AG04450 (cell line): ENCODE measurements around the gene GPATCH1. TPM values are rescaled to one million over a fixed set of nuclear protein-coding genes. Genes with fewer than 3 reads are reported as not detected.

ENCODE experiments used
- CTCF ChIA-PET: fragments of 300-600, 350-600 bp; formaldehyde crosslinking; extraction: SDS; loops from one replicate; lab custom pipeline; 2022; ENCODE audit warnings: antibody characterized with exemption, inconsistent platforms; lab: Charles Lee
- POLR2A ChIA-PET: fragments of 350-600 bp; formaldehyde crosslinking; extraction: SDS; loops from one replicate; lab custom pipeline; 2021; ENCODE audit warnings: antibody characterized with exemption, inconsistent platforms; lab: Yijun Ruan, JAX
- DNase-seq: peaks from one replicate; pipeline ENCODE4 v3.0.0-alpha.2; 2011; ENCODE audit warnings: low read depth, low spot score
- H3K27ac ChIP-seq: one replicate; pipeline ENCODE4 v1.5.1; 2012; ENCODE audit warnings: low read depth, low read length, control low read depth
- H3K27me3 ChIP-seq: one replicate; pipeline ENCODE4 v1.6.0; 2012; ENCODE audit warnings: low read length; ENCODE audit not compliant: control insufficient read depth, insufficient read depth
- H3K4me3 ChIP-seq: 2 replicates; pipeline ENCODE4 v1.5.1; 2011; ENCODE audit warnings: mild to moderate bottlenecking, low read depth, low read length, control low read depth
- H3K9me3 ChIP-seq: 2 replicates; pipeline ENCODE4 v1.5.1; 2012; ENCODE audit warnings: low read length; ENCODE audit not compliant: control insufficient read depth, insufficient read depth
- polyA plus RNA-seq: library from polyadenylated mRNA; depleted of rRNA; stranded (reverse); fragments of >200 nt; gene quantifications from 2 replicates; pipeline ENCODE4 v1.2.3, GENCODE V29; 2011
- TF ChIP-seq, protein P1 (sequence below): IDR thresholded peaks from 2 replicates; pipeline ENCODE4 v1.5.1; 2011; ENCODE audit warnings: low read depth, low read length, control low read depth, inconsistent platforms

GPATCH1 gene
- polyA plus RNA-seq, 1 experiment = 7.9 TPM

DNA sequence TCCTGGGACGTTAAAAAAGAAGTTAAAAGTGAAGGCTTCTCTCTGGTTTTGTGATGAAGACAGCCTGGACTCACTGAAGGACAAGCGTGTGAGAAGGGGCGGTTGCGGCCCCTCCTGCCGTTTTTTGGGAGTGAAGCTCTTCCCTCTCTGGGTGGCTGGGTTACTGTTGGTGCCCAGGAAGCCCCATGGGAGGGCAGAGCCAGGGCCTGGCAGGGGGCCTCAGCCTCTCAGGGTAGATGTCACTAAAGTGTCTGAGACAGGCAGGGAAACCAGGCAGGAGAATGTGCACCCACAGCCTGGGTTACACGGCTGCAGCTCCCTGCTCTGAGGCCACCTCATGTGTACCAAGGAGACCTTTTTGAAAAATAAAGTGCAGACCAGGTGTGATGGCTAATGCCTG lies 49.5 kb downstream of the GPATCH1 start:
- Histone ChIP-seq H3K27ac (no peak overlapping the region), H3K27me3 (no peaks in the 10 kb centered on the region), H3K9me3 (no peaks in the 10 kb centered on the region; the same call in 1 of the 2 replicates), H3K4me3 (no peak overlapping the region)
- POLR2A ChIA-PET = no interaction called here
- CTCF ChIA-PET = interaction anchor here (0.6 to 1.0 kb wide), 2 partner anchors 54 to 880 kb away, joined by 3 to 5 read pairs; no protein-coding TSS in a partner anchor
- no peak for DNase-seq
- TF ChIP-seq, protein P1, sequence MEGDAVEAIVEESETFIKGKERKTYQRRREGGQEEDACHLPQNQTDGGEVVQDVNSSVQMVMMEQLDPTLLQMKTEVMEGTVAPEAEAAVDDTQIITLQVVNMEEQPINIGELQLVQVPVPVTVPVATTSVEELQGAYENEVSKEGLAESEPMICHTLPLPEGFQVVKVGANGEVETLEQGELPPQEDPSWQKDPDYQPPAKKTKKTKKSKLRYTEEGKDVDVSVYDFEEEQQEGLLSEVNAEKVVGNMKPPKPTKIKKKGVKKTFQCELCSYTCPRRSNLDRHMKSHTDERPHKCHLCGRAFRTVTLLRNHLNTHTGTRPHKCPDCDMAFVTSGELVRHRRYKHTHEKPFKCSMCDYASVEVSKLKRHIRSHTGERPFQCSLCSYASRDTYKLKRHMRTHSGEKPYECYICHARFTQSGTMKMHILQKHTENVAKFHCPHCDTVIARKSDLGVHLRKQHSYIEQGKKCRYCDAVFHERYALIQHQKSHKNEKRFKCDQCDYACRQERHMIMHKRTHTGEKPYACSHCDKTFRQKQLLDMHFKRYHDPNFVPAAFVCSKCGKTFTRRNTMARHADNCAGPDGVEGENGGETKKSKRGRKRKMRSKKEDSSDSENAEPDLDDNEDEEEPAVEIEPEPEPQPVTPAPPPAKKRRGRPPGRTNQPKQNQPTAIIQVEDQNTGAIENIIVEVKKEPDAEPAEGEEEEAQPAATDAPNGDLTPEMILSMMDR = no peak

DNA sequence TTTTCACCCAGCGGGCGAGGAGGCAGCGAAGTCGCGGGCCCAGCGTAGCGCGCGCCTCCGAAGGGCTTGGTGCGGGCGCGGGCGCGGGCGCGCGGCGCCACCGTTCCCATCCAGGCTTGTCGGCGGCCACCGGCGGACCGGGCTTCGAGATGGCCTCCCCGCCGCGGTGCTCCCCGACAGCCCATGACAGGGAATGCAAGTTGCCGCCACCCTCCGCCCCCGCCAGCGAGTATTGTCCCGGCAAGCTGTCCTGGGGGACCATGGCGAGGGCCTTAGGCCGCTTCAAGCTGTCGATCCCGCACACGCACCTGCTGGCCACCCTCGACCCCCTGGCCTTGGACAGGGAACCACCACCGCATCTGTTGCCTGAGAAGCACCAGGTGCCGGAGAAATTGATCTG lies 51.0 kb downstream of the GPATCH1 start, which contains the start of gene WDR88:
TSS of gene WDR88 (plus strand) at position 94 of the 400 bp plus-strand sequence. CDS start at position 150, 56 bp downstream.
- no peaks in the 10 kb centered on the region; the same call in 1 of the 2 replicates for H3K9me3 ChIP-seq
- no peak within 1 kb of the TSS for H3K27ac ChIP-seq
- DNase-seq = no peak
- H3K27me3 ChIP-seq = no peaks in the 10 kb centered on the region
- POLR2A ChIA-PET = no interaction called here
- TF ChIP-seq, protein P1 = no peak
- CTCF ChIA-PET = interaction anchor here (1.3 to 1.8 kb wide), 2 partner anchors 12 to 52 kb away, joined by 3 to 5 read pairs; no protein-coding TSS in a partner anchor
- H3K4me3 ChIP-seq = no peak within 1 kb of the TSS

DNA sequence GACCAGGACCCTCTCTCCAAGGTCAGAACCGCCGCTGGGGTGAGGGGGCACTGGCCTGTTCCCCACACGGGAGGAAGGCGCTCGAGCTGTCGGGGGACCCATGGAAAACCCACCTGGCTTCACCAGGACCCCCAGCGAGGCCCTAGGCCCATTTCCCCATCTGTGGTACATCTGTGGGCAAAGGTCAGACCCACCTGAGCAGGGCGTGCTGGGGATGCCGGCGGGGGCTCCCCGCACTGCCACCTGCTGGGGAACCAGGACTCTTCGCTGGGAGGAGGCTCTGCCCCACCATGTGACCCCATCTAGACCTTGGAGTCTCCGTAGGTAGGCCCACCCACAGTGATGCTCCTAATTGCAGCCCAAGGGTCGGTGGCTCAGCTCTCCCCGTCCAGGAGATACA lies 51.4 kb downstream of the GPATCH1 start:
- TF ChIP-seq, protein P1 = peak; percentile 23
- Histone ChIP-seq H3K27ac (no peak overlapping the region), H3K27me3 (no peaks in the 10 kb centered on the region), H3K4me3 (no peak overlapping the region), H3K9me3 (no peaks in the 10 kb centered on the region; the same call in 1 of the 2 replicates)
- CTCF ChIA-PET = interaction anchor here (1.3 to 1.8 kb wide), 2 partner anchors 12 to 52 kb away, joined by 3 to 5 read pairs; no protein-coding TSS in a partner anchor
- DNase-seq = no peak
- POLR2A ChIA-PET = interaction anchor here (1.5 kb wide), 1 partner anchor 44 kb away, joined by 3 read pairs; no protein-coding TSS in a partner anchor

DNA sequence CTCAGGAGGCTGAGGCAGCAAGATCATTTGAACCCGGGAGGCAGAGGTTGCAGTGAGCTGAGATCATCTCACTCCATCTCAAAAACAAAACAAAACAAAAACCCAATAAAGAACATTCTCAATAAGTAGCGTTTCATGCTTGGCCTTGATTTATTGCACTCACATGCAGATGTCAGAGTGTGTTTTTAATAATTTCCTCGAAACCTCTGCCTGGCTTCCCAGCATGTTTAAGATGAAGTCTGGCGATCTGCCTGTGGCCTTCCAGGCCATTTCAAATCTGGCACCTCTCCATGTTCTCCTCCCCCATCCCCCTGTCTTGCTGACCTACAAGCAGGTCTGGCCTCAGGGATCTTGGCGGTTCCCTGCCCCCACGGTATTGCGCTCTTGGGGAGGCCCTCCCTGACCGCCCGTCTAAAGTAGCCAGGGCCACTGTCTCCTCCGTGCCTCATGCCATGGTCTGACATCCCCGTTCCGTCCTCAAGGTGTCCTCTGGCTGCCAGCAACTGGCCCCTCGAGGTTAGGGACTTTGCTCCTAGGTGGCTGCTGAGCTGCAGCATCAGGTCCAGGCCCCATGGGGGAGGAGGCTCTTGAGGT lies 52.6 kb downstream of the GPATCH1 start:
- TF ChIP-seq, protein P1 = no peak
- no peak for DNase-seq

DNA sequence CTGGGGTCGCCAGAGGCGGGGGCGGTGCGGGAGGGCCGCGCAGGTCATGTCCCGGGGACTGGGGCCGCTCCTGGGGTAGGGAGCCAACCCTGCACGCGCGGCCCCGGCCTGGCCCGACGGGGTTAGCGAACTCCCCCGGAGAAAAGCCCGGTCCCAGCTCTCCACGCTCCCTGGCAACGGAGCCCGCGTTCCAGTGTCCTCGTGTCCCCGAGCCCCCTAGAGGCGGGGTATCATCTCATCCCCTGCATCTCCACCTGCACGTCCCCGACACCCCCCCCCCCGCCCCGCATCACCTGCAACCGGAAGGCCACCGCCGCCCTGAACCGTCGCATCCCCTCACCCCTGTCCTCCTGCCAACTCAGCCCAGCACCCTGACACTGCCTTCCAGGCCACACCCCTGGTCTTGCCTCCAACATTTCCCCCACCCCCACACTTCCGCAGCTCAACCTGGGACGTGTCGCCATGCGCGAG lies 53.6 kb downstream of the GPATCH1 start:
- no peaks in the 10 kb centered on the region for H3K27me3 ChIP-seq
- ChIA-PET CTCF (interaction anchor here (1.0 to 1.3 kb wide), 4 partner anchors 9 to 158 kb away, joined by 3 to 7 read pairs (median 4); no protein-coding TSS in a partner anchor), POLR2A (no interaction called here)
- no peak overlapping the region for H3K27ac ChIP-seq
- TF ChIP-seq, protein P1 = no peak
- no peaks in the 10 kb centered on the region; the same call in 1 of the 2 replicates for H3K9me3 ChIP-seq
- no peak overlapping the region for H3K4me3 ChIP-seq
- DNase-seq = no peak

More for the DNA sequence above, 52.6 kb downstream of the GPATCH1 start:
- no peak overlapping the region for H3K27ac ChIP-seq
- H3K4me3 ChIP-seq = no peak overlapping the region
- CTCF ChIA-PET = interaction anchor here (1.3 kb wide), 2 partner anchors 8 to 157 kb away, joined by 3 to 4 read pairs; no protein-coding TSS in a partner anchor
- no peaks in the 10 kb centered on the region; the same call in 1 of the 2 replicates for H3K9me3 ChIP-seq
- no peaks in the 10 kb centered on the region for H3K27me3 ChIP-seq
- POLR2A ChIA-PET = interaction anchor here (1.5 kb wide), 1 partner anchor 43 kb away, joined by 3 read pairs; no protein-coding TSS in a partner anchor
